GM19193 (cell line): ENCODE results near the gene SORT1.

Experiments
- POLR2A ChIP-seq: IDR thresholded peaks from 4 replicates; pipeline ENCODE4 v1.6.1; 2011; ENCODE audit not compliant: insufficient read depth, insufficient read length; ENCODE audit errors: extremely low read depth

SORT1 gene

DNA sequence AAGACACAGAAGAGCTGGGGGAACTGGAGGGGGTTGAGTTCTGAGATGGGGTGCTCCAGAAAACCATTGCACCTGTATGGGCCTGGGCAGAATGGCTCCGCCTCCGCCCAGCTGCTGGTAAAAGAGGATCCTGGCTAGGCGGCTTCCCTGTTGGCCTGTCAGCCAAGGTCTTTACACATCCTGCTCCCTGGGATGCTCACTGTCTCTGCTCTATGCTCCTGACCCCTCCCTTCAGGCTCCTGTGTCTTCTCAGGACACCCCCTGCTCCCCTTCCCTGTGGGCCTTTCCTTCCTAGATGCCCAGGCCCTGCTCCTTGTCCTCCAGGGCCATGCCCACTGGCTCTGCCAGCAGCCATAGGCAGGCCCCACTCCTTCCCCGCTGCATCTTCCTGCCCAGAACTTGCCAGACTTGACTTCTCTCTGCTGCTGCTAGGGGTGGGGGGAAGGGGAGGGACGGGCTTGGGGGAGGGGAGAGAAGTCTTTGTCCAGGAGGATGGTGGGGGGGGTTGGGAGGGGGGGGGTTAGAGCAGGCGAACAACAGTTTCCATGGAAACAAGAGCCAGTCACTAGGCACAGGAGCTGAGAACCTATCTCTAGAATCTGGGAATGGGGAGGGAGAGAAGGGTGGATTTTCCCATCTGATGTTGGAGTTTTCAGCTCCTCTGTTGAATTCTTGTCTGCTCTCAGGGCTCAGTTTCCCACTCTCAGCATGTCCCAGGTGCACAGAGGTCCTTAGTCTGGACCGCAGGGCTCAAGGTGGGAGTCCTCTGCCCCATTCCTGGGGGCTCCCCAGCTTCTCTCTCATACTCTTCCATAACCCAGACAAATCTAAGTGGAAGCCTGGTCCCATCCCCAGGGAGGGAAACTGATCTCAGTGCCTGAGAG is 137.8 kb downstream of the SORT1 start:
- no peak for TF ChIP-seq POLR2A
